ENCODE data around the gene ZNF195. TPM values are rescaled to one million over a fixed set of nuclear protein-coding genes. Genes with fewer than 3 reads are reported as not detected.
"Not testable (repeated sequence)": the region's sequence is repeated elsewhere in the genome, so short reads cannot be mapped to it uniquely, and the experiment has no call there.

The ZNF195 gene
- polyA plus RNA-seq, 1 donor, result 35.7 TPM

DNA sequence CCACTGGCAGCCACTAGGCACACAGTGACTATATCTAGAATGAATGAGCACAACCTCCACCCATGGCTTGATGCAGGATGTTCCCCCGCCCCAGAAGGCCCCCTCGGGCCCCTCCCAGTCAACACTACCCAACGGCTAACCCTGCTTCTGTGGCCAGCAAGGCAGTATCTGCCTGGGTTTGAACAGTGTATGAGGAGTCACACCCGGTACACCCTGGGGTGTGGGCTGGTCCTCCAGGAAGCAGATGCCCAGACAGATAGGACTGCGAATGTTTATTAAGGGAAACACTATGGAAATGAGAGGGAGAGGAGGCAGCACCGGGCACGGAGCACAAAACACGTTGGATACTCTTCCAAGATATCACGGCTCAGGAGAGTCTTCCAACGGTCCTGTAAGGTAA, 42.5 kb downstream of the ZNF195 start:
- WGBS (ENCODE audit: insufficient coverage, low lambda C conversion rate), result no CpG with 5 or more reads among the region's 10 CpGs
- not testable (repeated sequence) for H3K36me3 ChIP-seq (ENCODE audit: control insufficient read depth, insufficient read depth, low read length); H3K9me3 ChIP-seq (ENCODE audit: control insufficient read depth, low read depth, low read length); H3K4me3 ChIP-seq (ENCODE audit: low read length); H3K27me3 ChIP-seq (ENCODE audit: control insufficient read depth, insufficient read depth, low read length); H3K4me1 ChIP-seq (ENCODE audit: control insufficient read depth, insufficient read depth, low read length); DNase-seq; H3K27ac ChIP-seq (ENCODE audit: low read length)

- not testable (repeated sequence) for DNase-seq; H3K27me3 ChIP-seq (ENCODE audit: control insufficient read depth, insufficient read depth, low read length); H3K9me3 ChIP-seq (ENCODE audit: control insufficient read depth, low read depth, low read length); H3K4me3 ChIP-seq (ENCODE audit: low read length); H3K36me3 ChIP-seq (ENCODE audit: control insufficient read depth, insufficient read depth, low read length); H3K4me1 ChIP-seq (ENCODE audit: control insufficient read depth, insufficient read depth, low read length); H3K27ac ChIP-seq (ENCODE audit: low read length)
- no CpG with 5 or more reads among the region's 8 CpGs for WGBS (ENCODE audit: insufficient coverage, low lambda C conversion rate)
Observed at GRCh38 chr11:3333157-3333556, 45.8 kb downstream of the ZNF195 start.

DNA sequence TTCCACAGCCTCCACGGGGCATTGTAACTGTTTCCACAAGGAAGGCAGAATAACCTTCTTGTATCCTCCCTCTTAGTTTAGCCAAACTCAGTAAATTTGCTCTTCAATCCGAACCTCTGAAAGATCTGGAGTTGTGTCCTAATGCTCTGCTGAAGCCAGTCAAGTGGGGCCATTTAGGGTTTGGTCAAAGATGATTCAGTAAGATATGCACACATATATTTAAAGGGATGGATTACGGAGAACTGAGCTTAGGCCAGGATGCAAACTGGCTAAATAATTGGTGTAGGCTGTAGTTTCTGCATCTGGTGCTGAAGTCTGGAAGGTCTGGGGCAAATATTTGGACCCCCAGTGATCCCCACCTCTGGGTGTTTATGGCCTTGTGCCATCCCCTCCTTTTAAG, 47.9 kb downstream of the ZNF195 start:
- not testable (repeated sequence) for H3K9me3 ChIP-seq (ENCODE audit: control insufficient read depth, low read depth, low read length); H3K27me3 ChIP-seq (ENCODE audit: control insufficient read depth, insufficient read depth, low read length); DNase-seq; H3K4me1 ChIP-seq (ENCODE audit: control insufficient read depth, insufficient read depth, low read length); H3K36me3 ChIP-seq (ENCODE audit: control insufficient read depth, insufficient read depth, low read length); H3K4me3 ChIP-seq (ENCODE audit: low read length); H3K27ac ChIP-seq (ENCODE audit: low read length)
- WGBS (ENCODE audit: insufficient coverage, low lambda C conversion rate), result no CpG with 5 or more reads among the region's 3 CpGs

- H3K36me3 ChIP-seq (ENCODE audit: control insufficient read depth, insufficient read depth, low read length); H3K4me3 ChIP-seq (ENCODE audit: low read length); H3K4me1 ChIP-seq (ENCODE audit: control insufficient read depth, insufficient read depth, low read length); H3K9me3 ChIP-seq (ENCODE audit: control insufficient read depth, low read depth, low read length); DNase-seq; H3K27ac ChIP-seq (ENCODE audit: low read length); H3K27me3 ChIP-seq (ENCODE audit: control insufficient read depth, insufficient read depth, low read length): not testable (repeated sequence)
- WGBS (ENCODE audit: insufficient coverage, low lambda C conversion rate), result no CpG with 5 or more reads among the region's 12 CpGs
Observed at GRCh38 chr11:3330064-3330463, 48.9 kb downstream of the ZNF195 start.

GRCh38 chr11:3328503-3328902, 50.4 kb downstream of the ZNF195 start:
- H3K4me3 ChIP-seq (ENCODE audit: low read length); H3K36me3 ChIP-seq (ENCODE audit: control insufficient read depth, insufficient read depth, low read length); H3K9me3 ChIP-seq (ENCODE audit: control insufficient read depth, low read depth, low read length); H3K4me1 ChIP-seq (ENCODE audit: control insufficient read depth, insufficient read depth, low read length); H3K27me3 ChIP-seq (ENCODE audit: control insufficient read depth, insufficient read depth, low read length); H3K27ac ChIP-seq (ENCODE audit: low read length); DNase-seq: not testable (repeated sequence)
- no CpG with 5 or more reads among the region's 4 CpGs for WGBS (ENCODE audit: insufficient coverage, low lambda C conversion rate)

DNA sequence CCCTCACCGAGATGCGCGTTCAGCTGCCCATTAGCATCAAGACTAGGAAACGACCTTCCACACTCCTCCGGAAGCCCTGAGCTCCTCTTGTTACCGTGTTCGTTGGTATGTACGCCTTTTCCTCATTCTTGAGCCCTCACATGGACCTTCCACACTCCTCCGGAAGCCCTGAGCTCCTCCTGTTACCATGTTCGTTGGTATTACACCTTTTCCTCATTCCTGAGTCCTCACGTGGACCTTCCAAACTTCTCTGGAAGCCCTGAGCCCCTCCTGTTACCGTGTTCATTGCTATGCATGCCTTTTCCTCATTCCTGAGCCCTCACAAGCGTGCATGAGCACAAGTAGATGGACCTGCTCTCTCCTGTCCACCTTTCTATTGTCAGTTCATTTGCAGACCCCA, 52.5 kb downstream of the ZNF195 start:
- not testable (repeated sequence) for H3K4me3 ChIP-seq (ENCODE audit: low read length); H3K27ac ChIP-seq (ENCODE audit: low read length); H3K4me1 ChIP-seq (ENCODE audit: control insufficient read depth, insufficient read depth, low read length); H3K27me3 ChIP-seq (ENCODE audit: control insufficient read depth, insufficient read depth, low read length); H3K9me3 ChIP-seq (ENCODE audit: control insufficient read depth, low read depth, low read length); H3K36me3 ChIP-seq (ENCODE audit: control insufficient read depth, insufficient read depth, low read length); DNase-seq
- no CpG with 5 or more reads among the region's 13 CpGs for WGBS (ENCODE audit: insufficient coverage, low lambda C conversion rate)

DNA sequence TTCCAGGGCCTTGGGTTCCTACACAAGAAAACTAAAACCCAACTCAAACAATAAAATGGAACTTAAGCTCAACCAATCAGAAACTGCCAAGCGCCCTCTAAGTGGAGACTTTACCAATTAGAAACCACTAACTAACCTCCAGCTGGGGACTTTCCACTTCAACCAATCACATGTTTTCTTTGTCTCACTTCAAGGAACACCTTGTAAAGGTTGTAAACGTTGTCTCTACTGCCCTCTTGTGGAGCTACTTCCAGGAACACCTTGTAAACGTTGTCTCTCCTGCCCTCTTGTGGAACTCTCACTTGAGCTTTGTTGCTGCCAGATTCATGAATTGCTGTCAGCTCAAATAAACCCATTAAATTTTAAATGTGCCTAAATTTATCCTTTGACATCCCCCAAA, 54.2 kb downstream of the ZNF195 start:
- not testable (repeated sequence) for H3K9me3 ChIP-seq (ENCODE audit: control insufficient read depth, low read depth, low read length); H3K27ac ChIP-seq (ENCODE audit: low read length); H3K4me3 ChIP-seq (ENCODE audit: low read length); H3K36me3 ChIP-seq (ENCODE audit: control insufficient read depth, insufficient read depth, low read length); H3K4me1 ChIP-seq (ENCODE audit: control insufficient read depth, insufficient read depth, low read length); H3K27me3 ChIP-seq (ENCODE audit: control insufficient read depth, insufficient read depth, low read length); DNase-seq
- WGBS (ENCODE audit: insufficient coverage, low lambda C conversion rate), result no CpG with 5 or more reads among the region's 3 CpGs

Other genes starting within 250 kb of the ZNF195 start
- gene OSBPL5, start 213.8 kb downstream of the ZNF195 start, polyA plus RNA-seq, result 14.1 TPM
- gene MRGPRG, start 160.3 kb downstream of the ZNF195 start, polyA plus RNA-seq, result not detected
- not detected for gene MRGPRE, start 146.7 kb downstream of the ZNF195 start, polyA plus RNA-seq